ENCODE results near the gene MRO.
"Not testable (repeated sequence)": the region's sequence is repeated elsewhere in the genome, so short reads cannot be mapped to it uniquely, and the experiment has no call there.

Gene MRO

DNA sequence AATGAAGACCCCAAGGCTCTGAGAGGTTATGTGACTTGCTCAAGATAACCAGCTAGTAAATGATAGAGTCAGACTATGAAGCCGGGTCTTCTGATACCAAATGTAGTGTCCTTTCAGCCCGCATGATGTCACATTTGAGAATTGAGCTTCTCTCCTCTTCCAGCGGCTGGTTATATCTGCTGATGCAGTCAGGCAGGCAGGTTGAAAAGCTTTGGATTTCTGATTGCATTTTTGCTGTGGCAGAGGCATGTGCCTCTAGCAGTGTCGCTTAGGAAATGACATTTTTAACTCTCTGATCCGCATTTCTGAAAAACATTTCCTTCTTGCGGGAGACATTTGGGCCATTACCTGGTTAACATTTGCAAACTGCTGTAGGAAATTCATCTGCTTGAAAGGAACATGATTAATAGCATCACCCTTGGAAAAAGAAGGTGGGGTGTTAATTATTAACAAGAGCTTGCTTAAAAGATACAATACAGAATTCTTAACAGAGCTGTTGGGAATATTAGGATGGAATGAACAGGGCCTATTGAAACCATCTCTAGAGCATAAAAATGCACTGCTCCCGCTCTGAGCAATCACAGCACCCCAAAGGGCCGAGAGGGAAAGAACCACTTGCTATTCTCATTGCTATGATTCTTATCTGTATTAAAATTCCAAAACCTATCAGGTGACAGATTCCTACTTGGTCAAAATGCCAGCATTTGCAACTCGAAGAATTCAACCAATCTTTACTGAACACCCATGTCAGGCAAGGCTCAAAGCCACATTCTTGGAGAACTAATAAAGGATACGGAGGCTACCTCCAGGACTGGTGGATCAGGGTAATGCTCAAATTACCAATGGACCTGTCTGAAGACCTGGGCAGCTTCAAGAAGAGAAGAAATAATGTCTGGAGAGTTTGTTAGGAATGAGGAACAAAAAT is 25.9 kb downstream of the MRO start:
- in situ Hi-C loops (cut with MboI; ENCODE audit: low sequenced_read_pairs): no loop called here

DNA sequence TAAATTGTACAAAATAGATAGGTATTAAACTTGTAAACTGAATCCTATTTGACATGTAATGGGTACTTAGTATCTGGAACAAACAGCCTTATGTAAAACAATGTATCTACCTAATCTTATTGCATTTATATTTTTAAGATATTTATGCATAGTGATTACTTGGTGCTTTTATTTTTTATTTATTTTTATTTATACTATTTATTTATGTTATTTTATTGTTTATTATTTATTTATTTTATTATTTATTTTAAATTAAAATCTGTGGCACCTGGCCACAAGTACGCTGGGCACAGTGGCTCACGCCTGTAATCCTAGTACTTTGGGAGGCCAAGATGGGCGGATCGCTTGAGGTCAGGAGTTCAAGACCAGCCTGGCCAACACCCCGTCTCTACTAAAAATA is 26.9 kb downstream of the MRO start:
- in situ Hi-C loops (cut with MboI; ENCODE audit: low sequenced_read_pairs): no loop called here

DNA sequence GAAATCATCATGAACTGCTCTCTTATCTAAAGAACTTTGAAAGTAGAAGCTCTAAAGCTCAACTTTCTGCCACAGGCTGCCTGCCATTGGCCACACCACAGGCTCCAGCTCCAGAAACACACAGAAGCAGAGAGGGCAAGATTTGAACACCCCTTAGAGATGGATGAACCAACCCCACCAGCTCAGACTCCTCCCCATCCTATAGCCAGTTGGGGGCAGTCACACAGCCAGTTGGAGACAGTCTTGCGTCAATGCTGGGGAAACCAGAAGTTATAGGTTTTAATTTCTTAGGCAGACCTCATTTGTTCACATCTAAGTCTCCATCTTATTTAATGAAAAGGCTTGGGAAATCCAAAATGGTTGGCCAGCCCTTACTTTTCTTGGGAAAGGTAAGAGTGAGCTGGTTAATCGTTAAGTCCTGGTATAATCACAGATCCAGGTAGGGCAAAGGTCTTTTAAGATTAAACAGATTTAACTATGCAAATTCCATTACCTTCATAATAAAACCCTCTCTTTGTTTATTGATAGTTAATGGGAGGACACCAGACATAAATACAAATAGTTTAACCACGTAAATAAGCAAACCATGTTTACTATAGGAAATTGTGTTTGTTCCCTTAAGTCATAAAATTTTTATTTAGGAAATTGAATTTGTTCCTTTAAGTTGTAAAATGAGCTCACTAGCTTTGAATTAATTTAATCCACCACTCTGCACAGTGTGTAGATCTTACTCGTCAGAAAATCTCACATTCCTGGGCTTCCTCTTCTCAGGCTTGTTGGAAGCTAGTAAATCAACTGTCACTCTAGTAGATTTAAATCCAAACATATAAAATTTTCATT is 28.0 kb downstream of the MRO start:
- in situ Hi-C loops (cut with MboI; ENCODE audit: low sequenced_read_pairs): no loop called here

DNA sequence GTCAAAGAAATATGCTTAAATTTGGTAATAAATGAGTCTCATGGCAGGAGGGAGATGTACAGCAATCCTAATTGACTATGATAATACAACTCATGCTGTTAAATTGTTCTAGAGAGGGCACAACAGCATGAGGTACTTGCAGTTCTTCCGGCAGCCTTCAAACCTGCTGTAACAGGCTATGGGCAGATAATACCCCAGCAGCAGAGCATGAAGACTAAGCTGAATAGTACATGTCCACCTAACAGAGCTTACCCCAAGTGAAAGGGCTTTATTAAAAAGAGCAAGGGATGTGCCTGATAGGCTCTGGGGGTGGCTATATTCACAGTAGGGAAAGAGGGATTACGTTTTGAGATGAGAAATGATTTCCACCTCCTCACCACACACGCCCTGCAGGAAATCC is 28.9 kb downstream of the MRO start:
- in situ Hi-C loops (cut with MboI; ENCODE audit: low sequenced_read_pairs): no loop called here

DNA sequence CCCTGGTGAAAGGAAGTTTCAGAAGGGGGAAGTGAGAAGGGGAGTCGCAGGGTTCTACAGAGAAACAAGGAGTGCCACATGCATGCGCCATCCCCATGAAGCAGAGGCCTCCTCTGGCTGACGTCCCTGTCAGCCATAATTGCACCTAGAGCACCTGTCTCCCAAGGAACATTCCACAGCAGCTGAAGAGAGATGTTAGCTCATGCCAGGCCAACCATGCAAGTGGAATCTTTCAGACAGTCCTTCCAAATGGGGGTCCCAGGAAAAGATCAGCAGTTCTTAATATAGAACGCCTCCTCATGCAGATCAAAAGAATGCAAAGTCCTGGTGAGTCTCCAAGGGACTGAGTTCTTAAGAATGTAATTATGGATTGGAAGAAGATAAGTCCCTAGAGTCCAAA is 29.6 kb downstream of the MRO start:
- in situ Hi-C loops (cut with MboI; ENCODE audit: low sequenced_read_pairs): no loop called here

DNA sequence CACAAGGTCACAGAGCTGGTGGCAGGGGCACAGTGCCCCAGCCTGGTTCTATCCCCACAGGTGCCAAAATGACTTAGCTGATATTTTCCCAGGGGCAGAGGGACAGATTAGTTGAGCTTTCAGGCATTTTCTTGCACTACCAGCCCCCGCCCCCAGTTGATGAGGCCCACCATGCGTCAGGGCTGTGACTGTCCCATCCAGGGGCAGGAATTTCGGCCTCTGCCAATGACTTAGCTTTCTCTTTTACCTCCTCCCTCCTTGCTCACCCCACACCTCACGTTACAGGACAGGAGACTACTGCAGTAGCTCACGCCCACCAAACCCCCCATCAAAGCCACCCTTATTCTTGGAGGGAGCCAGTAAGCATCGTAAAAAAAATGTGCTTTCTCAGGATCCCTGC is 31.5 kb downstream of the MRO start:
- in situ Hi-C loops (cut with MboI; ENCODE audit: low sequenced_read_pairs): no loop called here

DNA sequence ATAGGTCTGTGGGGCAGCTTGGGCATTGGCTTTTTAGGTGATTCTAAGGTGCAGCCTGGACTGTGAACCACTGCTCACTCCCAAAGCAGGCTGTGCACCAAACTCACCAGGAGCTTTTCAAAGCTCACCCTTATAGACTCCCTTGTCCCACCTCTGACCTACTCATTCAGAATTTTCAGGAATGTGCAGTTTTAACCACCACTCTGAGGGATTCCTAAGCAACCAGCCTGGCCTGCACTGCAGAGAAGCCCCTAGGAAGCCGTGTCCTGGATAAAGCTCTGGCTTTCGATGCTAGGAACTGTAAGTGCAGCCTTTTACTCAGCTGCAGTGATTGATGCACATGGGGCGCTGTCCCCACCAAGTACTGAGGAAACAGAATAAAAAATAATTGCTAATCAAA is 33.0 kb downstream of the MRO start:
- in situ Hi-C loops (cut with MboI; ENCODE audit: low sequenced_read_pairs): no loop called here

DNA sequence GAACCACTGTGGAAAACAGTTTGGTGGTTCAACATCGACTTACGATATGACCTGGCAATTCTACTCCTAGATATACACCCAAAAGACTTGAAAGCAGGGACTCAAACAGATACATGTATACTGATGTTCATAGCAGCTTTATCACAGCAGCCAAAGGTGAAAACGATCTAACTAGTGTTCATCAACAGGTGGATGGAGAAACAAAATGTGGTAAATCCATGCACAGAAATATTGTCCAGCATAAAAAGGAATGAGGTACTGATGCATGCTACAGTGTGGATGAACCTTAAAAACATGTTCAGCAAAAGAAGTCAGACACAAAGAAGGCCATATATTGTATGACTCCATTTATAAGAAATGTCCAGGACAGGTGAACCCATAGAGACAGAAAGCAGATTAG is 36.3 kb downstream of the MRO start:
- in situ Hi-C loops (cut with MboI; ENCODE audit: low sequenced_read_pairs): no loop called here

DNA sequence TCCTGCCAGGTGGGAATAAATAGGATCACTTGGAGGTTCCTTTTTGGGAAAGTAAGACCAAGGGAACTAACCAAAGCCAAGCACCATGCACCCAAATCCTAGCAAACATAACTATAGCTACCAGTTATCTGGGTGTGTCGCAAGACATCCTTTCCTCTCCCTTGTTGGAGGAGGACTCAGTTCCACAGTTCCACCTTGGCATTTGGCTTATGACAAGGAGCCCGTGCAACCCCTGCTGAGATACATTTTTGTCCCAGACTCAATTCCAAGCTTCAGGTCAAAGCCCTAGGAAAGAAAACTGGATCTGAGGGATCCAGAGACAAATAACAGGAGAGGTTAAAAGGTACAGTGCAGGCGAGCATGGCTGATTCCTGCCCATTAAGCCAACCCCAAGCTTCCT is 40.8 kb downstream of the MRO start:
- in situ Hi-C loops (cut with MboI; ENCODE audit: low sequenced_read_pairs): not testable (repeated sequence)

DNA sequence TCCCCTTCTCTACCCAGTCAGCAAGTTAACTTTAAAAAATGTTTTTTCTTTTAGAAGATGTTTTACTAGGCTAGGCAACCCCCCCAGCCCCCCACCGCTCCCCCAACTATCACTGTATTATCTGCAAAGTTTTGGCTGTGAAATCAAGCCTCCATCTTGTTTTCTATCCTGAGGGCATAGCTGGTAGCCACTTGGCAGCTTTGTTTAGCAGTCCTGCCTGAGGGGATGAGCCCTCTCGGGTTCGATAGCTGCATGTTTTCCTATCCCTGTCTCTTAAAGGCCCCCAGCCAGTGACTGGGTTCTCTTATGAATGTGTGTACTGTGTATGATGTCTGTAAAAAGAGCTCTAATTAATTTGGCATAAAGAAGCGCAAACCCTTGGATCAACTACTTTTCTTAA is 43.4 kb downstream of the MRO start:
- in situ Hi-C loops (cut with MboI; ENCODE audit: low sequenced_read_pairs): no loop called here

DNA sequence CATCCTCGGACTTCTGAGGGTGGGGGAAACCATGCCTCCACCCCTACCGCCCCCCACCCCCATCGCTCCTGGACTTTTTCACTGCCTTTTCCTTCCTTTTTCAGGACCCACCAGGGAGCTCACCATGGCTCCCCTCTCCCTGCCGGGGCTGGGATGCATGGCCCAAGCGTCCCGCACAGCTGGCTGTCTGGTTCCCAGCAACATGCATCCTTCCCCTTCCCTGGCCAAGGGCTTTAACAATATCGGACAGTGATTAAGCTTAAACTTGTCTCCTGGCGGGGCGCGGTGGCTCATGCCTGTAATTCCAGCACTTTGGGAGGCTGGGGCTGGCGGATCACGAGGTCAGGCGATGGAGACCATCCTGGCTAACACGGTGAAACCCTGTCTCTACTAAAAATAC is 44.1 kb downstream of the MRO start:
- in situ Hi-C loops (cut with MboI; ENCODE audit: low sequenced_read_pairs): no loop called here

DNA sequence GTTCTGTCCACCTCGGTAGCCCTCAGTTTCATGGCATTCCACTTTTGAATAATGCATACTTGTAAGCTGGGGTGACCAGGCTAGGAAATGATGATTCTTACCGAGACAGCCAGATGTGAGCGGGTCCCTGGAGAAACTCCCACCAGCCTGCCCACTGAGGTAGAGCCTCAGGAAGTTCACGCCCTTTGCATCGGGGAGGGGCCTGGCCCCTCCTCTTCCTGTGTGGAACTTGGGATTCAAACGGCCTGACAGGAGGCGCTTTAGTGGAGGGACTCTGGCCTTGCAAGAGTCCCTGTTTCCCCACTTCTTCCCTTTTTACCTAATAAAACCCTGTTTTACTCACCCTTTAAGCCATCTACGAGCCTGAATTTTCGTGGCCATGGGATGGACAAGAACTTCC is 44.6 kb downstream of the MRO start:
- in situ Hi-C loops (cut with MboI; ENCODE audit: low sequenced_read_pairs): no loop called here

DNA sequence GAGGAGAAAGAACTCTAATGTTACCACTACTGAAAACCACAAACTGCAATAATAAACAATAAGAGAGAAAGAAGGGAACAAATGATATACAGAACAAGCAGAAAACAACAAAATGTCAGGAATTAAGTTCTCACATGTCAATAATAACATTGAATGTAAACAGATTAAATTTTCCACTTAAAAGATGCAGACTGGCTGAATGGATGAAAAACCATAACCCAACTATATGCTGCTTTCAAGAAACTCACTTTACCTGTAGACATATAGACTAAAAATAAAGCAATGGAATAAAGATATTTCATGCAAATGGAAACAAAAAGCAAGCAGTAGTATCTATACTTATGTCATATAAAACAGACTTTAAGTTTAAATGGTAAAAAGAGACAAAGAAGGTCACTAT is 50.4 kb downstream of the MRO start:
- in situ Hi-C loops (cut with MboI; ENCODE audit: low sequenced_read_pairs): no loop called here

DNA sequence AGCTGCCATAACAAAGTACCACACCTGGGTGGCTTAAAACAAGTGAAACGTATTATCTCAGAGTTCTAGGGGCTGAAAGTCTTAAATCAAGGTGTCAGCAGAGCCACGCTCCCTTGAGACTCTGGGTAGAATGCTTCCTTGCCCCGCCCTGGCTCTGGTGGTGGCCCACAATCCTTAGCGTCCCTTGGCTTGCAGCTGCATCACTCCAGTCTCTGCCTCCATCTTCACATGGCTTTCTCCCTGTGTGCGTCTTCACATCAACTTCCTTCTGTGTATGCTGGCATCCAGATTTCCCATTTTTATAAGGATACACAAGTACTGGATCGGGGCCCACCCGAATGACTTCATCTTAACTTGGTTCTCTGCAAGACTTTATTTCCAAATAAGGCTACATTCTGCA is 62.5 kb downstream of the MRO start:
- in situ Hi-C loops (cut with MboI; ENCODE audit: low sequenced_read_pairs): no loop called here

DNA sequence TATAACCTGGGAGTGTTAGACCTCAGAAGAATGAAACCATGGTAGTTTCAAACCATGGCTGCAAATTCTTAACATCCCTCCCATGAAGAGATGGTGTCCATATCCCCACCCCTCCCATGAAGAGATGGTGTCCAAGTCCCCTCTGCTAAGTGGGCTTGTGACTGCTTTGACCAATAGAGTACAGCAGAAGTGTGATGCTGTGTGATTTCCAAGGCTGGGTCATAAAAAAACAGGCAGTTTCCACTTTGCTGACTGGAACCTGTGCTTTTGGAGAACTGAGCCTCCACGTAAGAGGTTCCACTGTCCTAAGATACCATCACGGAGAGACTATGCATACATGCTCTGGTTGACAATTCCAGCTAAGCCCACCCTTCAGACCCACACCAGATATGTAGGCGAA is 65.5 kb downstream of the MRO start:
- in situ Hi-C loops (cut with MboI; ENCODE audit: low sequenced_read_pairs): no loop called here

DNA sequence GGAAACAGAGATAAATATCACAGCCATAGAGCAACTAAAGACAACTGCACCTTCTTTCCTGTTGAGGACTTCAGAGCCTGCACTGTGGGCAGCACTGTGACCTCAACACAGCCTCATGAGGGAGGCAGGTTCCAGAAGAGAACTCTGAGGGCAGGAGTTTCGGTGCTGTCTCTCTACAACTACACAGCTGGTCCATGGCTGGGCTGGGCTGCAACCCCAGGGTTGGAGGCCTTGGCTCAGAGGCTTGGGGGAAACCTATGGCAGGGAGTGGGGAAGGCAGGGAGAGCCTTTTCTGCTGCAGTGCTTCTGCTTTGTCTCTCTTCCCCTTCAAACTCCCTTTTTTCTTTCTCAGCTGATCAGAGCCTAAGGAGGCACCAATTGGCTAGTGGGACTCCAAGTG is 66.5 kb downstream of the MRO start:
- in situ Hi-C loops (cut with MboI; ENCODE audit: low sequenced_read_pairs): no loop called here

DNA sequence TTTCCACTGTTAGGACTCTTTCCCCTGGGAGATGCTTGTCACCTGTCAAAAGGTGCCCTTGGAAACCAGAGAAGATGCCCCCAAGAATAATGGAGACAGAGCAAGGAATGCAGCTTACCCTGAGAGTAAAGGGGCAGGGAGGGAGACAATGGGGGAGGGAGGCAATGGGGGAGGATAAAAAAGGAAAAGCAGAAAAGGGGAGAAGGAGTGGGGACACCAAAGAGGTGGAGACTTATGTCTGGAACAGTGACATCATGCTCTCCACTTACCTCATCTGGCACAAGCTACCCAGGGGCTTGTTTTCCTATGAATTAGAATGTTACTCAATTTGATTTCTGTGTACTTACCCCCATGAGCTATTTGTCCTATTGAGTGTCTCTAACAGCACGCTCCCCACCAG is 67.9 kb downstream of the MRO start:
- in situ Hi-C loops (cut with MboI; ENCODE audit: low sequenced_read_pairs): no loop called here

DNA sequence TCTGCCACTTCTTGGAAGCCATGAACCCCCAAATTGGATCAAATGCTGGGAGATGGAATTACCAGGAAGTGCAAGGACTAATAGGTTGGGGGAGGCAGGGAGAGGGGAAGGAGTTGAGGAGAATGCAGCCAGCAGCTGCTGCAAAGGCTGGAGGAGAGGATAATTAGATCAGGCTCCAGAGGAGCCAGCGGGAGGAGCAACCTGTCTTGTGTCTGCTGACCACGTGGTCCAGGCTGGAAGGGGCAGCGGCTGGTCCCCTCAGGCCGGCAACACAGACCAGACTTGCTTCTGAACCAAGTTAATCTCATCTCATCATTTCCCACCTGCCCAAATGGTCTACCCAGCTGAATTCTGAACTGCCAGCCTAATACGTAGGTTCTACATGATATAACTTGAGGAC is 68.3 kb downstream of the MRO start:
- in situ Hi-C loops (cut with MboI; ENCODE audit: low sequenced_read_pairs): no loop called here

DNA sequence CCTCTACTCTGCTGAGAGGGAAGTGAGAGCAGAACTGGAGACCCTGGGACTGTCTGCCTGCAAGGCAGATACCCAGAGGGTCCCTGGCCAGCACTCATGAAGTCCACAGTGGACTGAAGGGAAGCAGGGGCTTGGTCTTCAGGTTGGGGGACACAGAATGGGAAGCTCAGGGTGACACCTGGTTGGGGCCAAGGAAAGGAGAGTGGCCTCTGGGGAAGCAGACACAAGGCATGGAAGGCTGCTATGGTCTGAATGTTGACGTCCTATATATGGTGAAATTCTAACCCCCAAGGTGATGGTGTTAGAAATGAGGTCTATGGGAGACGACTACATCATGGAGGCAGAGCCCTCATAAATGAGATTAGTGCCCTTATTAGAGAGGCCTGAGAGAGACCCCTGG is 69.3 kb downstream of the MRO start:
- in situ Hi-C loops (cut with MboI; ENCODE audit: low sequenced_read_pairs): no loop called here

DNA sequence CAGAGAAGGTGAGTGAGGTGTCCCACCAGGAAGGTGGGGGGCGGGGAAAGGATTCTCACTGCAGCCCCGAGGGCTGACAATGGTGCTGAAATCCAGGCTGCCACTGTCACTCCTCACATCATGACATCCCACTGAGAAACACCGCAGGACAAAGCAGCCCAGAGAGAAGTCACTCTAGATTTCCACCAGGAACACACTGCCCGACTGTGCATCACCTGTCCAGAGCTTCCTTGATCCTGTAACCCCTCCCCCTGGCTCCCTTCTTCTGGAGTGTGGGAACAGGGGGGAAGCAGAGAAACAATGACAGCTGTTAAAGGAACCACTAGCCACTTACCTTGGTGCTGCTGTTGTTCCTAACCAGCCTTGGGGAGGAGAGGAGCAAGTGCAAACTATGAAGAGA is 69.9 kb downstream of the MRO start:
- in situ Hi-C loops (cut with MboI; ENCODE audit: low sequenced_read_pairs): no loop called here

DNA sequence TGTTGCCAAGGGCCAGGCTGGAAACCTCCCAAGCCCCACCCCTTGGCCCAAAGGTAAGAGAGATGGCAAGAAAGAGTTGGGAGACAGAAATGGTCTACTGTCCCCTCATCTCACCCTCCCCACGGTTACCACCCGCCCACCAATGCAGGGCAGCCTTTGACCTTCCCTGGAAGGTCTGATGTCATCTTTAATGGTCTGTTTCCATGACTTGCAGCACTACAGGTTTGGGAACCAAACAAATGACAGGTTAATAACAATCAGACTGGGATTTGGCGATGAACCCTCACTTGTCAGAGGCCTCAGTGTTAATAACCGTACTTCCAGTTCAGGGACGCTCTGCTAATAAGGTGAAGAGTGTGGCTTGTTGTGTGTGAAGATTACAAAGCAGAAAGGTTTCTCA is 70.4 kb downstream of the MRO start:
- in situ Hi-C loops (cut with MboI; ENCODE audit: low sequenced_read_pairs): no loop called here

Measured in HL-60/S4 treated with retinoic acid at 250 ng/mL for 4 days and 3 days (cell line).